ENCODE results near the gene TSHZ2. TPM values are rescaled to one million over a fixed set of nuclear protein-coding genes. Genes with fewer than 3 reads are reported as not detected.

The TSHZ2 gene
- total RNA-seq, 2 experiments from 2014 or later, result 34.1 to 37.8 TPM

- no peaks in the 10 kb centered on the region for H3K9me3 Mint-ChIP-seq
- H3K4me1 Mint-ChIP-seq (ENCODE audit: low read depth), result peaks cover 31% of the 10 kb centered on the region
- CTCF ChIA-PET, result interaction anchor here (0.5 to 0.6 kb wide), 2 partner anchors 111 to 1304 kb away, joined by 3 to 5 read pairs; no protein-coding TSS in a partner anchor
- H3K36me3 Mint-ChIP-seq (ENCODE audit: low read depth), result peaks cover 4% of the 10 kb centered on the region
- no peak overlapping the region for H3K27ac Mint-ChIP-seq
- intact Hi-C loops (cut with micrococcal nuclease), result no loop called here
- H3K27me3 Mint-ChIP-seq (ENCODE audit: low read depth), result no peaks in the 10 kb centered on the region
- H3K4me3 Mint-ChIP-seq, result no peak overlapping the region
- no peak for DNase-seq
These were observed 222.4 kb downstream of the TSHZ2 start for GRCh38 chr20:53194306-53195290.

GRCh38 chr20:53195876-53196610 is 223.9 kb downstream of the TSHZ2 start:
- CTCF ChIA-PET, result no interaction called here
- peaks cover 38% of the 10 kb centered on the region for H3K4me1 Mint-ChIP-seq (ENCODE audit: low read depth)
- H3K36me3 Mint-ChIP-seq (ENCODE audit: low read depth), result peaks cover 4% of the 10 kb centered on the region
- no peaks in the 10 kb centered on the region for H3K27me3 Mint-ChIP-seq (ENCODE audit: low read depth)
- no peak for DNase-seq
- intact Hi-C loops (cut with micrococcal nuclease), result no loop called here
- H3K4me3 Mint-ChIP-seq, result no peak overlapping the region
- no peaks in the 10 kb centered on the region for H3K9me3 Mint-ChIP-seq
- no peak overlapping the region for H3K27ac Mint-ChIP-seq

- no peak for DNase-seq
- Mint-ChIP-seq H3K36me3 (ENCODE audit: low read depth) (peaks cover 2% of the 10 kb centered on the region), H3K27ac (no peak overlapping the region), H3K9me3 (no peaks in the 10 kb centered on the region), H3K27me3 (ENCODE audit: low read depth) (no peaks in the 10 kb centered on the region), H3K4me1 (ENCODE audit: low read depth) (peaks cover 22% of the 10 kb centered on the region), H3K4me3 (no peak overlapping the region)
- CTCF ChIA-PET, result no interaction called here
- intact Hi-C loops (cut with micrococcal nuclease), result no loop called here
These were observed 229.4 kb downstream of the TSHZ2 start for GRCh38 chr20:53201588-53201987.

- CTCF ChIA-PET, result interaction anchor here (0.6 to 1.8 kb wide), 4 partner anchors 13 to 57 kb away, joined by 3 to 4 read pairs (median 3); no protein-coding TSS in a partner anchor
- Mint-ChIP-seq H3K36me3 (ENCODE audit: low read depth) (peaks cover 4% of the 10 kb centered on the region), H3K27me3 (ENCODE audit: low read depth) (no peaks in the 10 kb centered on the region), H3K4me1 (ENCODE audit: low read depth) (peaks cover 27% of the 10 kb centered on the region), H3K4me3 (no peak overlapping the region), H3K27ac (no peak overlapping the region), H3K9me3 (no peaks in the 10 kb centered on the region)
- intact Hi-C loops (cut with micrococcal nuclease), result no loop called here
- peak; percentile 10 for DNase-seq
These were observed 230.6 kb downstream of the TSHZ2 start for GRCh38 chr20:53202777-53203176.

DNA sequence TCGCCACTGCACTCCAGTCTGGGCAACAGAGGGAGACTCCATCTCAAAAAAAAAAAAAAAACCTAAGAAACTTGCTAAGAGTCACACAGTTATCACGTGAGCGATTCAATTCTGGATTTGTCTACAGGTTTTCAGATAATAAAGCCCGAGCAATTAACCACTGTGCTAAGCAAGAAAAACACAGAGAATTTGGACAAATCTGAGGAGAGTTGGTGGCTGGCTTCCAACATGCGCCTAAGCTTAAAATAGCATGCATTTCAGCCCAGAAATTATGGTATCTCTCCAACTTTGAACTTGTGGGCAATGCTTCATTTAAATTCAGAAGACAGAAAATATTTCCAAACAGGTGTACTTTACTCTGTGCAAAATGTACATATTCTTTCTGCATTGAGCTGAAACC is 232.9 kb downstream of the TSHZ2 start:
- CTCF ChIA-PET, result no interaction called here
- DNase-seq, result no peak
- Mint-ChIP-seq H3K4me1 (ENCODE audit: low read depth) (peaks cover 43% of the 10 kb centered on the region), H3K27me3 (ENCODE audit: low read depth) (no peaks in the 10 kb centered on the region), H3K36me3 (ENCODE audit: low read depth) (peaks cover 4% of the 10 kb centered on the region), H3K27ac (no peak overlapping the region), H3K9me3 (no peaks in the 10 kb centered on the region), H3K4me3 (no peak overlapping the region)
- intact Hi-C loops (cut with micrococcal nuclease), result no loop called here

DNA sequence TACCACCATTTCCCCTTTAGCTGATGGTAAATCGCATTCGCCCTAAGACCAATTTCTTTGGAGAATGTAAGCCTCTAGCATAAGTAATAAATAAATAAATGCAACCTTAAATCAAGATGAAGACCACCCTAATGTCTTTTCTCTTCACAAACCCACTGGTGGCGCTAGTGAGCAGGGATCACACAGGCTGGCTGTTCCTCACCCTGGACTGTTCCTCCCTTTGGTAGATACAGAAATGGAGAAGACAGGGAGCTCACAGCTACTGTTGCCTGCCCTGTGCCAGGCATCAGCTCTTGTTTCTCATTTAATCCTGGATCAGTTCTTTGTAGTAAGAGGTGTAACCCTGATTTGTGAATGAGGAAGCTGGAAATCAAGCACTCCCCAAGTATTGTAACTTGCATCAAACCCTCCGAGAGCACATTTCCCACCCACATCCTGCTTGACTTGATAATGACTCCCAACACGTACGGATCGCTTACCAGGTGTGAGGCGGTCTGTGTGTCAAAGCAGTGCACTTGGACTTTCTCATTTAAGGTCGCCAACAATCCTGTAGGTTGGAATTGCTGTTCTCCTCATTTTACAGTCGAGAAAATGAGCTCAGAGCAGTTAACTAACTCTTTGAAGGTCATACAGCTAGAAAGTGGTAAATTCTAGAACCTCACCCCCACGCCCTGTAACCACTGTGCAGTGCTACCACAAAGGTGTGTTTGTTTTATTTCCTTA is 236.1 kb downstream of the TSHZ2 start:
- peak; percentile 48 for DNase-seq
- intact Hi-C loops (cut with micrococcal nuclease), result no loop called here
- Mint-ChIP-seq H3K4me1 (ENCODE audit: low read depth) (peaks cover 31% of the 10 kb centered on the region), H3K9me3 (no peaks in the 10 kb centered on the region), H3K27me3 (ENCODE audit: low read depth) (no peaks in the 10 kb centered on the region), H3K4me3 (peak overlapping the region; percentile 27), H3K27ac (no peak overlapping the region), H3K36me3 (ENCODE audit: low read depth) (peaks cover 1% of the 10 kb centered on the region)
- CTCF ChIA-PET, result interaction anchor here (0.6 to 3.1 kb wide), 11 partner anchors 8 to 917 kb away, joined by 3 to 17 read pairs (median 3); no protein-coding TSS in a partner anchor

DNA sequence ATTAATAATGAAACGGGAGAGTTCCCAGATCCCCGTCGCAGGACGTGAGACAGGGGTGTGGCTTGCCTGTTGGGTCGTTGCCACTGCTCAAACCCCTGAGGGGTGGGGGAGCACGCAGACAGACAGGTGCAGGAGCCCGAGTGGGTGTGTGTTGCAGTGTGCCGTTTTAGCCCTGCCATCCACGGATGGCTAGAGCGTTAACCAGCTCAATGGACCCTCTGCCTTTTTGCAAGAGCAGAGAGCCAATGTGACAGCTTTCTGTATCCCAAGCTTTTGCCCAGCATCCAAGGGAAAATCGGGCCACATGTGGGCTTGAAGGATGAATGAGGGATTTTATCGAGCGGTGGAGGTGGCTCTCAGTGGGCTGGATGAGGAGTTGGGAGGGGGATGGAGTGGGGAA is 237.9 kb downstream of the TSHZ2 start:
- CTCF ChIA-PET, result interaction anchor here (0.6 to 3.1 kb wide), 2 partner anchors 10 to 201 kb away, joined by 3 to 17 read pairs; no protein-coding TSS in a partner anchor
- Mint-ChIP-seq H3K27me3 (ENCODE audit: low read depth) (no peaks in the 10 kb centered on the region), H3K4me1 (ENCODE audit: low read depth) (peaks cover 39% of the 10 kb centered on the region), H3K36me3 (ENCODE audit: low read depth) (peaks cover 1% of the 10 kb centered on the region), H3K27ac (no peak overlapping the region), H3K9me3 (no peaks in the 10 kb centered on the region), H3K4me3 (no peak overlapping the region)
- DNase-seq, result no peak
- intact Hi-C loops (cut with micrococcal nuclease), result loop anchor here (10.0 kb wide), 2 partner anchors 805 to 965 kb away; no protein-coding TSS in a partner anchor

GRCh38 chr20:53210931-53211330 is 238.8 kb downstream of the TSHZ2 start:
- Mint-ChIP-seq H3K27ac (no peak overlapping the region), H3K36me3 (ENCODE audit: low read depth) (peaks cover 3% of the 10 kb centered on the region), H3K9me3 (no peaks in the 10 kb centered on the region), H3K27me3 (ENCODE audit: low read depth) (no peaks in the 10 kb centered on the region), H3K4me3 (no peak overlapping the region), H3K4me1 (ENCODE audit: low read depth) (peaks cover 46% of the 10 kb centered on the region)
- CTCF ChIA-PET, result no interaction called here
- DNase-seq, result no peak
- intact Hi-C loops (cut with micrococcal nuclease), result loop anchor here (10.0 kb wide), 2 partner anchors 806 to 966 kb away; no protein-coding TSS in a partner anchor

- intact Hi-C loops (cut with micrococcal nuclease), result loop anchor here (10.0 kb wide), 2 partner anchors 807 to 967 kb away; no protein-coding TSS in a partner anchor
- DNase-seq, result no peak
- Mint-ChIP-seq H3K36me3 (ENCODE audit: low read depth) (peaks cover 2% of the 10 kb centered on the region), H3K4me3 (no peak overlapping the region), H3K27ac (no peak overlapping the region), H3K27me3 (ENCODE audit: low read depth) (no peaks in the 10 kb centered on the region), H3K9me3 (no peaks in the 10 kb centered on the region), H3K4me1 (ENCODE audit: low read depth) (peaks cover 52% of the 10 kb centered on the region)
- CTCF ChIA-PET, result no interaction called here
These were observed 239.9 kb downstream of the TSHZ2 start for GRCh38 chr20:53212018-53212417.

DNA sequence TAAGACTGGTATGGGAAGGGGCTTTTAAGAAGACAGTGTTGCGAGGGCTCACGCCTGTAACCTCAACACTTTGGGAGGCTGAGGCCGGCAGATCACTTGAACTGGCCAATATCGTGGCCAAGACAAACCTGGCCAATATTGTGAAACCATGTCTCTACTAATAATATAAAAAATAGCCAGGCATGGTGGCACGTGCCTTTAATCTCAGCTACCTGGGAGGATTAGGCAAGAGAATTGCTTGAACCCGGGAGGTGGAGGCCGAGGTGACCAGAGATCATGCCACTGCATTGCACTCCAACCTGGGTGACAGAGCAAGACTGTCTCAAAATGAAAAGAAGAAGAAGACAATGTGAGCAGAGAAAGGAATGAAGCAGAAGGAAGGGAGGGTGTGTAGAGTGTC is 242.2 kb downstream of the TSHZ2 start:
- peaks cover 50% of the 10 kb centered on the region for H3K4me1 Mint-ChIP-seq (ENCODE audit: low read depth)
- DNase-seq, result no peak
- H3K9me3 Mint-ChIP-seq, result no peaks in the 10 kb centered on the region
- H3K27me3 Mint-ChIP-seq (ENCODE audit: low read depth), result no peaks in the 10 kb centered on the region
- CTCF ChIA-PET, result no interaction called here
- intact Hi-C loops (cut with micrococcal nuclease), result loop anchor here (10.0 kb wide), 2 partner anchors 810 to 970 kb away; no protein-coding TSS in a partner anchor
- no peak overlapping the region for H3K27ac Mint-ChIP-seq
- no peak overlapping the region for H3K4me3 Mint-ChIP-seq
- H3K36me3 Mint-ChIP-seq (ENCODE audit: low read depth), result peaks cover 1% of the 10 kb centered on the region

DNA sequence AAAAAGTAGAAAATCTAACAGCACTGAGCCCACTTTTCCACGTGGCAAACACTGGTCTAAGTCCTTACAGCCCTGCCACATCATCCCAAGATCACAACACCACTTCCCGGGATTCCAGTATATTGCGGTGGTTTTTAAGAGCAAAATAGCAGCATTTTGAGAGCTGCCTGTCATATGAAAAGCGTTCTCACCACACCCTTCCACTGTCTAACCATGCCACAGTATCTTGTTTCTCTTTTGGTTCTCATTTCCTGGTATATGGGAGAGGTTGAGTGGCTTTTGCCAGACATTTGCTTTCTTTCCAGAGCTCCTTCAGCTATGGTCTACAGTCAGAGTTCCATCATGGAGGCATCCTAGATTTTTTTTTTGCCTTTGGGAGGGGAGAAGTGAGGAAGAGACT is 243.0 kb downstream of the TSHZ2 start:
- H3K4me3 Mint-ChIP-seq, result no peak overlapping the region
- peaks cover 49% of the 10 kb centered on the region for H3K4me1 Mint-ChIP-seq (ENCODE audit: low read depth)
- H3K27ac Mint-ChIP-seq, result peak overlapping the region; percentile 92
- CTCF ChIA-PET, result interaction anchor here (0.6 to 2.3 kb wide), 6 partner anchors 23 to 903 kb away, joined by 3 to 9 read pairs (median 4); no protein-coding TSS in a partner anchor
- no peaks in the 10 kb centered on the region for H3K27me3 Mint-ChIP-seq (ENCODE audit: low read depth)
- peaks cover 5% of the 10 kb centered on the region for H3K9me3 Mint-ChIP-seq
- peak; percentile 51 for DNase-seq
- intact Hi-C loops (cut with micrococcal nuclease), result loop anchor here (1.0 to 10.0 kb wide), 6 partner anchors 241 to 970 kb away; no protein-coding TSS in a partner anchor
- H3K36me3 Mint-ChIP-seq (ENCODE audit: low read depth), result peaks cover 9% of the 10 kb centered on the region

All from activated naive CD4-positive, alpha-beta T cell treated with anti-CD3 and anti-CD28 coated beads for 36 hours (primary cell).